Suprapubic skin (tissue), 4 donors: Measurements from ENCODE around the gene FAM234A. TPM values are rescaled to one million over a fixed set of nuclear protein-coding genes. Genes with fewer than 3 reads are reported as not detected.
A peak's percentile ranks its signal among the peaks of the same experiment; 100 is the strongest.
"Not testable (repeated sequence)": the region's sequence is repeated elsewhere in the genome, so short reads cannot be mapped to it uniquely, and the experiment has no call there.

ENCODE experiments used
- DNase-seq, 2 donors: peaks; one replicate each; pipeline ENCODE4 v3.0.0-alpha.2; 2019; ENCODE audit warnings: low spot score in 2 of 2
- H3K27ac ChIP-seq: fragments of 200-600 bp; sonication (generic); one replicate; pipeline ENCODE4 v1.5.1; 2019
- H3K27me3 ChIP-seq: fragments of 200-600 bp; sonication (generic); one replicate; pipeline ENCODE4 v1.5.1; 2019
- H3K36me3 ChIP-seq: fragments of 200-600 bp; sonication (generic); one replicate; pipeline ENCODE4 v1.5.1; 2019
- H3K4me1 ChIP-seq: fragments of 200-600 bp; sonication (generic); one replicate; pipeline ENCODE4 v1.5.1; 2019
- H3K4me3 ChIP-seq: fragments of 200-600 bp; sonication (generic); one replicate; pipeline ENCODE4 v1.5.1; 2019; ENCODE audit warnings: mild to moderate bottlenecking
- H3K9me3 ChIP-seq: fragments of 200-600 bp; sonication (generic); one replicate; pipeline ENCODE4 v1.5.1; 2019
- EP300 ChIP-seq: sonication (generic); formaldehyde crosslinking; IDR thresholded peaks from one replicate; pipeline ENCODE4 v1.6.1; 2017; ENCODE audit warnings: antibody characterized with exemption
- POLR2A ChIP-seq, 2 donors: fragments of 450-650 bp; IDR thresholded peaks; one replicate each; pipeline ENCODE4 v1.6.1; 2017; ENCODE audit warnings: antibody characterized with exemption in 2 of 2, mild to moderate bottlenecking in 2 of 2, moderate library complexity in 2 of 2
- POLR2AphosphoS5 ChIP-seq, 3 donors: sonication (generic); formaldehyde crosslinking; IDR thresholded peaks; one replicate each; pipeline ENCODE4 v1.6.1; 2017; ENCODE audit warnings: antibody characterized with exemption in 3 of 3
- WGBS: methylation state at CpG from one replicate; pipeline ENCODE4 v1.1.5; 2018; 5-methylcytosine and 5-hydroxymethylcytosine counted together
- total RNA-seq, 4 donors: library from RNA; depleted of rRNA; stranded (reverse); fragments of >200 nt; gene quantifications; one replicate each; pipeline ENCODE4 v1.1.0, GENCODE V29; 2016
- TF ChIP-seq, protein P1 (sequence below), 2 donors: fragments of 200-600 bp in 1 of 2; fragments of 450-650 bp in 1 of 2; sonication (generic) in 1 of 2; IDR thresholded peaks; one replicate each; pipeline ENCODE4 v1.5.1; 2016 to 2019; ENCODE audit warnings: antibody characterized with exemption in 2 of 2, mild to moderate bottlenecking in 1 of 2, moderate library complexity in 1 of 2

The FAM234A gene
- total RNA-seq, 4 donors from 2014 or later = 108 to 124 (median 121) TPM

DNA sequence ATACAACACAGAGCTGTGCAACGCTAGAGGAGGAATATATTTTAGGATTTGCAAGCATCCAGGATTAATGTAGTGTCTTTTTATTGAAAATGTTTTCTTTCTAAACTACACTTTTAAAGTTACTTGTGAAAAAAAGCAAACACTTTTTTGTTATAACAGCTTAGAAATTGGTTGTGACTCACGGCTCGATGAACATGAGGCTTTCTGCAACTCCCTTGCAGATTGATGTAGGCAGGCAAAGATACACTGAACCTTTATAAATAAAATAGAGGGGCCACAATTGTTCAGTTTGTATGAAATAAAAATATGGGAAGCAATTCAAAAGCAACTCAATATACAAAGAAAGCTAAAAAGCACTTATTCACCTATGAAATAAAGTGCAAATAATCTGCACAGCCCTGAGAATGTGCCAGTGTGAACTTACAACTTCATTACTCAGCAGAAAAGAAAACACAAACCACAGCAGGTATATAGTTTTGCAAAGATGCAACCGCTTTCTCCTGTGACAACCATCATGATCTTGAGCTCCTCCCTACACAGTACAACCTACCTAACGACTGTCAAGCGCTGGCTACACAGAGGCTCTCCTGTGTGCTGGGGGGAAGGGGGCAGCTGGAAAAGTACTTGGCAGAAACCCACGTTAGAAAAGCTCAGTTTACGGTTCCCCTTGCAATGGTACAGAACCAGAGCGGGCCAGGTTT is 6.3 kb upstream of the FAM234A start:
- Histone ChIP-seq H3K36me3 (peaks cover 38% of the 10 kb centered on the region), H3K27me3 (no peaks in the 10 kb centered on the region), H3K4me3 (peak overlapping the region; percentile 74), H3K9me3 (no peaks in the 10 kb centered on the region), H3K27ac (peak overlapping the region; percentile 94), H3K4me1 (peaks cover 27% of the 10 kb centered on the region)
- WGBS = 22% methylated on average over 7 of the region's 9 CpGs
- TF ChIP-seq POLR2A (IDR thresholded peaks at IDR 0.05) (no peak), EP300 (no peak), POLR2AphosphoS5 (IDR thresholded peaks at IDR 0.05) (no peak)
- TF ChIP-seq, protein P1, sequence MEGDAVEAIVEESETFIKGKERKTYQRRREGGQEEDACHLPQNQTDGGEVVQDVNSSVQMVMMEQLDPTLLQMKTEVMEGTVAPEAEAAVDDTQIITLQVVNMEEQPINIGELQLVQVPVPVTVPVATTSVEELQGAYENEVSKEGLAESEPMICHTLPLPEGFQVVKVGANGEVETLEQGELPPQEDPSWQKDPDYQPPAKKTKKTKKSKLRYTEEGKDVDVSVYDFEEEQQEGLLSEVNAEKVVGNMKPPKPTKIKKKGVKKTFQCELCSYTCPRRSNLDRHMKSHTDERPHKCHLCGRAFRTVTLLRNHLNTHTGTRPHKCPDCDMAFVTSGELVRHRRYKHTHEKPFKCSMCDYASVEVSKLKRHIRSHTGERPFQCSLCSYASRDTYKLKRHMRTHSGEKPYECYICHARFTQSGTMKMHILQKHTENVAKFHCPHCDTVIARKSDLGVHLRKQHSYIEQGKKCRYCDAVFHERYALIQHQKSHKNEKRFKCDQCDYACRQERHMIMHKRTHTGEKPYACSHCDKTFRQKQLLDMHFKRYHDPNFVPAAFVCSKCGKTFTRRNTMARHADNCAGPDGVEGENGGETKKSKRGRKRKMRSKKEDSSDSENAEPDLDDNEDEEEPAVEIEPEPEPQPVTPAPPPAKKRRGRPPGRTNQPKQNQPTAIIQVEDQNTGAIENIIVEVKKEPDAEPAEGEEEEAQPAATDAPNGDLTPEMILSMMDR (IDR thresholded peaks at IDR 0.05) = no peak
- DNase-seq = no peak

DNA sequence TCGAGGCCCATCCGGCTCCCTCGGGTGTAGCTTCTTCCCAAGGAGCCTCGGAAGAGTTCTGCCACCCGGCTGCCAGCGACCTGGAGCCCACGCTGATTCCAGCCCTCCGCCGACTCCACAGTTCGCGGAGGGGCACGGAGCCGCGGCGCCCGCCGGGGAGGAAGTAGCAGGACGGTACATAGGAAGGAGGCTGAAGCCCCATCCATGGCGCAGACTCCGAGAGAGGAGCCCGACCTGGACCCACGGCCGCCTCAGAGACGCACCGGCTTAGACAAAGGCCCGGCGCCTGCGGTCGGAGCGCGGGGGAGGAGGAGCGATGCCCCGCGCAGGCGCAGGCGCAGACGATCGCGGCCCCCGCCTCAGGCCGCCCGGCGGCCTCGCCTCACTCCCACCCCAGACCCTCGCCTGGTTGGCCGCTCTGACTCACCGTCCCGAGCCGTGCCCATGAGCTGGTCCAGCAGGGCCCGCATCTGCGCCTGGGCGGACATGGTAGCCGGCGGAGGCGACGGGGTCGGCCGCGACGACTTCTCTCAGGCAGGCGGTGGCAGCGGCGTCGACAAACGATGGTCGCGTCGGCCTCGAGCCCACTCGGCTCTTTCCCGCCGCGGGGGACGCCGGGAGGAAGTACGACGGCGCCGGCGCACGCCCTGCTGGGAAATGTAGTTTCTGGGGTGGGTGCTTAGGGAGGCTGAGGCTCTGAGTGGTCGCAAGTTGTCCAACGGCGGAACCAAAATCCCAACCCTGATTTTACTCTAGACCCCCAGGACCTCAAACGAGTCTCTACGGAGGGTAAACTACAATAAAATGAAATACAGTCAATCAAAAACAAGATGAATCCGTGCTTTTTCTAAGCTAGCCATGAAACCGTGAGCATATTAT is 5.5 kb upstream of the FAM234A start, which contains the start of gene LUC7L:
Gene LUC7L (minus strand): TSS at position 598 of the 879 bp plus-strand sequence. CDS start 110 bp downstream, at position 488.
- WGBS = 7% methylated on average over 19 of the region's 88 CpGs
- peaks cover 30% of the 10 kb centered on the region for H3K36me3 ChIP-seq
- TF ChIP-seq POLR2A (IDR thresholded peaks at IDR 0.05) = peak; percentile 71 to 96
- TF ChIP-seq, protein P1 (IDR thresholded peaks at IDR 0.05) = no peak
- peak; percentile 90 to 96 (median 94) for TF ChIP-seq POLR2AphosphoS5 (IDR thresholded peaks at IDR 0.05)
- H3K4me3 ChIP-seq = peak within 1 kb of the TSS; percentile 74
- peaks cover 27% of the 10 kb centered on the region for H3K4me1 ChIP-seq
- peak; percentile 90 to 93 for DNase-seq
- H3K9me3 ChIP-seq = no peaks in the 10 kb centered on the region
- H3K27ac ChIP-seq = peak within 1 kb of the TSS; percentile 94
- H3K27me3 ChIP-seq = no peaks in the 10 kb centered on the region

DNA sequence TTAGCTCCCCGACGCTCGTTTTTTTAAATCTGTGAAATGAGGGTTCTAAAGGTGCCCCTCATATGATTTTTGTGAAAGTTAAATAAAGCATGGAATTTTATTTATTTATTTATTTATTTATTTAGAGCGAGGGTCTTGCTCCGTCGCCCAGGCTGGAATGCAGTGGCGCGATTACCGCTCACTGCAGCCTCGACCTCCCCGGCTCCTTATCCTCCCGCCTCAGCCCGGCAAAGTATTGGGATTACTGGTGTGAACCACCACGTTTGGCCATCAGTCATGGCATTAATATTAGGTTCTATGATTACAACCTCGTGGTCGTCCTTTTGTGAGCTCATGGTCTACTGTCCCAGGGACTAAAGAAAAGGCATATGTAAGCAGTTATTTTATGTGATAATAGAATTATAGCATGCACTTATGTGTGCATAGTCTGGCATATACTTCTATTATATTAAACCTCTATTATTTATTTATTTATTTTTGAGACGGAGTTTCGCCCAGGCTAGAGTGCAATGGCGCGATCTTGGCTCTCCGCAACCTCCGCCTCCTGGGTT is 4.8 kb upstream of the FAM234A start:
- no peak for TF ChIP-seq EP300
- Histone ChIP-seq H3K27me3 (no peaks in the 10 kb centered on the region), H3K27ac (no peak overlapping the region), H3K4me1 (peaks cover 27% of the 10 kb centered on the region), H3K4me3 (peak overlapping the region; percentile 74), H3K36me3 (peaks cover 23% of the 10 kb centered on the region), H3K9me3 (no peaks in the 10 kb centered on the region)
- no peak for DNase-seq
- 81% methylated on average over 22 of the region's 22 CpGs for WGBS

DNA sequence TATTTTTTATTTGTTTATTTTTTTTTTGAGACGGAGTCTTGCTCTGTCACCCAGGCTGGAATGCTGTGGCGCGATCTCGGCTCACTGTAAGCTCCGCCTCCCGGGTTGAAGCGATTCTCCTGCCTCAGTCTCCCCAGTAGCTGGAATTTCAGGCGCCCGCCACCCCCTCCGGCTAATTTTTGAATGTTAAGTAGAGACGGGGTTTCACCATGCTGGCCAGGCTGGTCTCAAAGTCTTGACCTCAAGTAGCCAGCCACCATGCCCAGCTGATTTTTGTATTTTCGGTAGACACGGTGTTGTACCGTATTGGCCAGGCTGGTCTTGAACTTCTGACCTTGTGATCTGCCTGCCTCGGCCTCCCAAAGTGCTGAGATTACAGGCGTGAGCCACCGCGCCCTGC is 4.3 kb upstream of the FAM234A start:
- WGBS = 92% methylated on average over 18 of the region's 18 CpGs
- not testable (repeated sequence) for H3K4me3 ChIP-seq, H3K27me3 ChIP-seq, DNase-seq, H3K9me3 ChIP-seq, H3K27ac ChIP-seq
- H3K36me3 ChIP-seq = peaks cover 18% of the 10 kb centered on the region
- peaks cover 27% of the 10 kb centered on the region for H3K4me1 ChIP-seq

DNA sequence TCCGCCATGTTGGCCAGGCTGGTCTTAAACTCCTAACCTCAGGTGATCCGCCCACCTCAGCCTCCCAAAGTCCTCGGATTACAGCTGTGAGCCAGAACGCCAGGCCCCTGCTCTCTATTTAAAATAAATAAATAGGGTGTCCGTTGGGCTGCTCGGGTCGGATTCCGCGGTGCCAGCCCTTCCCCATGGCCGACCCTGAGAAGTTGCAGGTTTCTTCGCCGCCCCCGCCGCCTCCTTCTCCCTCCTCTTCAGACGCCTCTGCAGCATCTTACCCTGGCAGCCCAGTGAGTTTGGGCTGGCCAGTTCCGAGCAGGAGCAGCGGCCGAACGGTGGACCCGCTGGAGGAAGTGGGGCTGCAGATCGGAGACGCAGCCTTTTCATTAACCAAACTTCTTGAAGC is 3.7 kb upstream of the FAM234A start:
- H3K9me3 ChIP-seq = no peaks in the 10 kb centered on the region
- WGBS = 88% methylated on average over 22 of the region's 22 CpGs
- H3K27me3 ChIP-seq = no peaks in the 10 kb centered on the region
- no peak for DNase-seq
- no peak overlapping the region for H3K27ac ChIP-seq
- H3K4me3 ChIP-seq = no peak overlapping the region
- TF ChIP-seq POLR2A (IDR thresholded peaks at IDR 0.05) (no peak), POLR2AphosphoS5 (IDR thresholded peaks at IDR 0.05) (no peak), EP300 (no peak)
- TF ChIP-seq, protein P1 (IDR thresholded peaks at IDR 0.05) = no peak
- peaks cover 12% of the 10 kb centered on the region for H3K36me3 ChIP-seq
- peaks cover 33% of the 10 kb centered on the region for H3K4me1 ChIP-seq

DNA sequence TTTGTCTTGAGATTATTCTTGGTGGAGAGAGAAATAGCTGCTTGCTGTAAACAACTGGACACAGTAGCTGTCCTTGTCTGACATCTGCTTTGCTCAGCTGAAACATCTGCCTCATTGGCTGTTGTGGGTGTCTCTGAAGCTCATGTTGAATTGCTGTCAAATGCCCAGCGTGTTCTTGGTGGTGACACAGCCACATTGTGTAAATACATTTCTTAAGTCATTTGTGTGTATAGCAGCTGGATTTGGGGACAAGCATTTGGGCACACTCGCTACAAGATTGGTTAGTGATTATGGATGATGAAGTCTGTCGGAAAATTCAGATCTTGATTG is 5.3 kb downstream of the FAM234A start:
- no peaks in the 10 kb centered on the region for H3K36me3 ChIP-seq
- H3K27me3 ChIP-seq = no peaks in the 10 kb centered on the region
- DNase-seq = no peak
- H3K4me3 ChIP-seq = no peak overlapping the region
- WGBS = 75% methylated on average over 3 of the region's 3 CpGs
- H3K27ac ChIP-seq = peak overlapping the region; percentile 34
- no peaks in the 10 kb centered on the region for H3K9me3 ChIP-seq
- TF ChIP-seq, protein P1 (IDR thresholded peaks at IDR 0.05) = no peak
- no peak for TF ChIP-seq POLR2AphosphoS5 (IDR thresholded peaks at IDR 0.05)
- no peak for TF ChIP-seq POLR2A (IDR thresholded peaks at IDR 0.05)
- TF ChIP-seq EP300 = no peak
- H3K4me1 ChIP-seq = peaks cover 14% of the 10 kb centered on the region
